Right lobe of liver (tissue), 6 donors: Measurements from ENCODE around the gene HARBI1. TPM values are rescaled to one million over a fixed set of nuclear protein-coding genes. Genes with fewer than 3 reads are reported as not detected.
A peak's percentile ranks its signal among the peaks of the same experiment; 100 is the strongest.

Experiments
- ATAC-seq, 4 donors: fragments of 200-7000 bp; cut with Tn5 transposase; one replicate each; pipeline ENCODE4 v1.9.1; 2020; ENCODE audit warnings: mild to moderate bottlenecking in 4 of 4, moderate library complexity in 4 of 4
- DNase-seq, 3 donors: peaks; one replicate each; pipeline ENCODE4 v3.0.0-alpha.2; 2020
- H3K27ac ChIP-seq, 3 donors: fragments of 200-600 bp; one replicate each; pipeline ENCODE4 v1.8.0; 2022
- H3K27me3 ChIP-seq, 2 donors: fragments of 200-600 bp; one replicate each; pipeline ENCODE4 v1.8.0; 2022
- H3K36me3 ChIP-seq, 4 donors: fragments of 200-600 bp; sonication (generic) in 1 of 4; one replicate each; pipeline versions ENCODE4 v1.5.1 to v1.8.0; 2017 to 2022; ENCODE audit warnings: control low read depth in 1 of 4
- H3K4me1 ChIP-seq, 4 donors: fragments of 200-600 bp; sonication (generic) in 1 of 4; one replicate each; pipeline versions ENCODE4 v1.5.1 to v1.8.0; 2017 to 2022; ENCODE audit warnings: control low read depth in 1 of 4
- H3K4me3 ChIP-seq, 3 donors: fragments of 200-600 bp; one replicate each; pipeline ENCODE4 v1.8.0; 2022
- H3K9me3 ChIP-seq, 4 donors: fragments of 200-600 bp; sonication (generic) in 1 of 4; one replicate each; pipeline versions ENCODE4 v1.5.1 to v1.8.0; 2017 to 2022; ENCODE audit warnings: control low read depth in 1 of 4
- CTCF ChIP-seq, 4 donors: fragments of 200-600 bp in 3 of 4; fragments of 450-650 bp in 1 of 4; IDR thresholded peaks; one replicate each; pipeline versions ENCODE4 v1.5.1 to v1.8.0; 2016 to 2022; ENCODE audit warnings: antibody characterized with exemption in 4 of 4, mild to moderate bottlenecking in 2 of 4
- POLR2A ChIP-seq: fragments of 450-650 bp; IDR thresholded peaks from one replicate; pipeline ENCODE4 v1.6.1; 2017; ENCODE audit warnings: antibody characterized with exemption, mild to moderate bottlenecking
- WGBS: methylation state at CpG from one replicate; pipeline ENCODE4 v1.1.6; 2018; ENCODE audit warnings: low coverage, low lambda C conversion rate; ENCODE audit not compliant: insufficient coverage; ENCODE audit errors: missing lambda C conversion rate; 5-methylcytosine and 5-hydroxymethylcytosine counted together
- intact Hi-C, 2 donors: fragments of 100-400 bp; cut with DNase I; formaldehyde crosslinking; loops; one replicate each; pipeline versions ENCODE4 v1.11.2 to v1.14.1; 2022
- total RNA-seq, 6 experiments: library from RNA; depleted of rRNA in 2 of 6; stranded (reverse); fragments of >200 nt in 2 of 6; fragmentation: NEBNext Ultra II Directional in 3 of 6; extraction: Animal tissue kit (Norgen Biotek cat#: 25700) in 3 of 6; gene quantifications; one replicate each; pipeline versions ENCODE4 v1.1.0 to v1.2.4, GENCODE V29; 2016 to 2023
- donor health status: DM: no; HTN: yes; CAD: no.
- donor health status: DM: no; HTN: no; CAD: no.
- donor health status: DM: no; HTN: no; CAD: no.
- donor health status: DM: no; HTN: yes; CAD: no.
- donor health status: DM: no; HTN: yes; CAD: no.

HARBI1 gene
- total RNA-seq, 6 experiments from 2014 or later = 2.0 to 3.4 (median 2.9) TPM

DNA sequence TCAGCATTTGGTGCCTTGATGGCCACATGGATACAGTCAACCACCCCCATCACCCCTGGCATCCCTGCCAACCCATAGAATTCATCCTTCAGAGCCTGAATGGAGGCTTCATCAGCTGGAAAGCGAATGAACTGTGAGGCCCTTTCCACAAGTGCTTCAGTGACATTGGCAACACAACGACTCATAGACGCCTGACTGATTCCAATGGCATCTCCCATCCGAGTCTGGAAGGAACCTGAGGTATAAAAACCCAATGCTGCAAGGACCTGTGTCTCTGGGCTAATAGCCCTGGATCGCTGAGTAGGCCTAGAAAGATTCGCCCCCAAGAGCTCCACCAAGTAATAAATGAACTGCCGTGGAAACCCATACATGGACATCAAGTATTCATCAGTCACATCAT, 1.3 kb downstream of the HARBI1 start:
- TF ChIP-seq POLR2A (no peak), CTCF (IDR thresholded peaks at IDR 0.05) (no peak)
- ATAC-seq (no peak), DNase-seq (no peak)
- H3K27me3 ChIP-seq = no peaks in the 10 kb centered on the region
- peaks cover 0 to 2% (median 0%) of the 10 kb centered on the region in 4 donors for H3K36me3 ChIP-seq
- WGBS = 98% methylated on average over 5 of the region's 7 CpGs
- H3K9me3 ChIP-seq = no peaks in the 10 kb centered on the region
- no peak overlapping the region for H3K4me3 ChIP-seq
- H3K27ac ChIP-seq = no peak overlapping the region
- intact Hi-C loops = no loop called here
- peaks cover 0 to 15% (median 6%) of the 10 kb centered on the region in 4 donors for H3K4me1 ChIP-seq

DNA sequence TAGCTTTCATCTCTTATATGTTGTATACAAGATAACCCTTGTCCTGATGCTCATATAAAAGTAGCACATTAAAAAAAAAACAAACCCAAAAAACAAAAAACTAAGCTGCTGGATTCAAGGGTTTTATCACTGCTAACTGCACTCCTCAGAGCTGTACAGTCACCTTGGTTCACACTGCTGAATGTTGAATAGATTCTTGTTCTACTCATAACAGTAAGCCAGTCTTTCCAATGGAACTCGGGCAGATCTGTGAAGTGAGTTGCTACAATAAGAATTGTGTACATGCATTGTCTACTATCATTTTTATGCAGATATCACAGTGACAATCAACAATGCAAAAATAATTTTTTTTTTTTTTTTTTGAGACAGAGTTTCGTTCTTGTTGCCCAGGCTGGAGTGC, 4.7 kb downstream of the HARBI1 start:
- TF ChIP-seq CTCF (IDR thresholded peaks at IDR 0.05) (no peak), POLR2A (no peak)
- 92% methylated on average over 2 of the region's 2 CpGs for WGBS
- intact Hi-C loops = no loop called here
- Histone ChIP-seq H3K36me3 (no peaks in the 10 kb centered on the region), H3K4me3 (no peak overlapping the region), H3K9me3 (no peaks in the 10 kb centered on the region), H3K4me1 (peaks cover 0 to 4% (median 0%) of the 10 kb centered on the region in 4 donors), H3K27me3 (no peaks in the 10 kb centered on the region), H3K27ac (no peak overlapping the region)
- DNase-seq (no peak), ATAC-seq (no peak)

GRCh38 chr11:46611526-46612304, 5.3 kb downstream of the HARBI1 start:
- Histone ChIP-seq H3K4me1 (peaks cover 0 to 4% (median 0%) of the 10 kb centered on the region in 4 donors), H3K4me3 (no peak overlapping the region), H3K36me3 (no peaks in the 10 kb centered on the region), H3K27ac (no peak overlapping the region), H3K27me3 (no peaks in the 10 kb centered on the region), H3K9me3 (no peaks in the 10 kb centered on the region)
- DNase-seq = no peak
- intact Hi-C loops = no loop called here
- TF ChIP-seq POLR2A = no peak
- TF ChIP-seq CTCF (IDR thresholded peaks at IDR 0.05) = no peak
- 63% methylated on average over 4 of the region's 5 CpGs for WGBS
- peak in 2 of 4 donors; percentile 11 to 41 for ATAC-seq

- Histone ChIP-seq H3K4me1 (no peaks in the 10 kb centered on the region), H3K27ac (no peak overlapping the region), H3K27me3 (no peaks in the 10 kb centered on the region), H3K4me3 (no peak overlapping the region), H3K9me3 (no peaks in the 10 kb centered on the region), H3K36me3 (no peaks in the 10 kb centered on the region)
- TF ChIP-seq POLR2A (no peak), CTCF (IDR thresholded peaks at IDR 0.05) (no peak)
- DNase-seq (no peak), ATAC-seq (no peak)
- WGBS = 95% methylated on average over 6 of the region's 6 CpGs
- intact Hi-C loops = no loop called here
Observed at GRCh38 chr11:46609386-46609785, 7.6 kb downstream of the HARBI1 start.
